ENCODE data around the gene APBB3. TPM values are rescaled to one million over a fixed set of nuclear protein-coding genes. Genes with fewer than 3 reads are reported as not detected.
"Not testable (repeated sequence)": the region's sequence is repeated elsewhere in the genome, so short reads cannot be mapped to it uniquely, and the experiment has no call there.

APBB3 gene
- total RNA-seq, 2 donors from 2014 or later: 33.8 to 38.2 TPM

GRCh38 chr5:140594169-140594568, 29.8 kb upstream of the APBB3 start:
- H3K27ac Mint-ChIP-seq: no peak overlapping the region
- H3K4me1 Mint-ChIP-seq (ENCODE audit: low read depth): peaks cover 13% of the 10 kb centered on the region
- DNase-seq (no peak), ATAC-seq (replicated peaks in 1 of 2) (no peak)
- H3K4me3 Mint-ChIP-seq: no peak overlapping the region
- H3K27me3 Mint-ChIP-seq (ENCODE audit: low read depth): no peaks in the 10 kb centered on the region
- H3K36me3 Mint-ChIP-seq (ENCODE audit: insufficient read depth in 2 of 2): no peaks in the 10 kb centered on the region
- no peaks in the 10 kb centered on the region for H3K9me3 Mint-ChIP-seq

- H3K4me3 Mint-ChIP-seq; H3K27me3 Mint-ChIP-seq (ENCODE audit: low read depth); DNase-seq; H3K27ac Mint-ChIP-seq; ATAC-seq (replicated peaks in 1 of 2); H3K36me3 Mint-ChIP-seq (ENCODE audit: insufficient read depth in 2 of 2); H3K9me3 Mint-ChIP-seq: not testable (repeated sequence)
- H3K4me1 Mint-ChIP-seq (ENCODE audit: low read depth): peaks cover 13% of the 10 kb centered on the region
Observed at GRCh38 chr5:140593070-140593469, 28.7 kb upstream of the APBB3 start.

- Mint-ChIP-seq H3K4me1 (ENCODE audit: low read depth) (peaks cover 13% of the 10 kb centered on the region), H3K9me3 (no peaks in the 10 kb centered on the region), H3K27me3 (ENCODE audit: low read depth) (no peaks in the 10 kb centered on the region), H3K36me3 (ENCODE audit: insufficient read depth in 2 of 2) (no peaks in the 10 kb centered on the region), H3K27ac (no peak overlapping the region), H3K4me3 (no peak overlapping the region)
- ATAC-seq (replicated peaks in 1 of 2) (no peak), DNase-seq (no peak)
Observed at GRCh38 chr5:140591747-140592372, 27.5 kb upstream of the APBB3 start.

GRCh38 chr5:140590861-140591260, 26.5 kb upstream of the APBB3 start:
- Mint-ChIP-seq H3K9me3 (no peaks in the 10 kb centered on the region), H3K27me3 (ENCODE audit: low read depth) (no peaks in the 10 kb centered on the region), H3K27ac (no peak overlapping the region), H3K4me1 (ENCODE audit: low read depth) (peaks cover 11% of the 10 kb centered on the region), H3K36me3 (ENCODE audit: insufficient read depth in 2 of 2) (no peaks in the 10 kb centered on the region), H3K4me3 (no peak overlapping the region)
- DNase-seq: no peak
- no peak for ATAC-seq (replicated peaks in 1 of 2)

- no peaks in the 10 kb centered on the region for H3K27me3 Mint-ChIP-seq (ENCODE audit: low read depth)
Observed at GRCh38 chr5:140588311-140589070, 24.1 kb upstream of the APBB3 start.

GRCh38 chr5:140587495-140587894, 23.1 kb upstream of the APBB3 start:
- DNase-seq (no peak), ATAC-seq (replicated peaks in 1 of 2) (no peak)
- Mint-ChIP-seq H3K4me3 (no peak overlapping the region), H3K36me3 (ENCODE audit: insufficient read depth in 2 of 2) (no peaks in the 10 kb centered on the region), H3K4me1 (ENCODE audit: low read depth) (no peaks in the 10 kb centered on the region), H3K27ac (no peak overlapping the region), H3K27me3 (ENCODE audit: low read depth) (no peaks in the 10 kb centered on the region), H3K9me3 (peaks cover 2% of the 10 kb centered on the region in 2 donors)

More at GRCh38 chr5:140588311-140589070, 24.1 kb upstream of the APBB3 start:
- DNase-seq: no peak
- Mint-ChIP-seq H3K4me3 (no peak overlapping the region), H3K9me3 (peaks cover 0 to 2% of the 10 kb centered on the region in 2 donors), H3K4me1 (ENCODE audit: low read depth) (no peaks in the 10 kb centered on the region), H3K36me3 (ENCODE audit: insufficient read depth in 2 of 2) (no peaks in the 10 kb centered on the region), H3K27ac (no peak overlapping the region)
- ATAC-seq (replicated peaks in 1 of 2): no peak

- DNase-seq; ATAC-seq (replicated peaks in 1 of 2); H3K36me3 Mint-ChIP-seq (ENCODE audit: insufficient read depth in 2 of 2); H3K9me3 Mint-ChIP-seq; H3K4me3 Mint-ChIP-seq; H3K4me1 Mint-ChIP-seq (ENCODE audit: low read depth); H3K27ac Mint-ChIP-seq; H3K27me3 Mint-ChIP-seq (ENCODE audit: low read depth): not testable (repeated sequence)
Observed at GRCh38 chr5:140579188-140579747, 14.9 kb upstream of the APBB3 start.

- Mint-ChIP-seq H3K4me1 (ENCODE audit: low read depth) (no peaks in the 10 kb centered on the region), H3K9me3 (no peaks in the 10 kb centered on the region), H3K27ac (no peak overlapping the region), H3K36me3 (ENCODE audit: insufficient read depth in 2 of 2) (no peaks in the 10 kb centered on the region), H3K4me3 (no peak overlapping the region), H3K27me3 (ENCODE audit: low read depth) (peaks cover 6% of the 10 kb centered on the region)
- no peak for DNase-seq
- no peak for ATAC-seq (replicated peaks in 1 of 2)
Observed at GRCh38 chr5:140576776-140577201, 12.4 kb upstream of the APBB3 start.

- peaks cover 0 to 1% of the 10 kb centered on the region in 2 donors for H3K36me3 Mint-ChIP-seq (ENCODE audit: insufficient read depth in 2 of 2)
- no peaks in the 10 kb centered on the region for H3K9me3 Mint-ChIP-seq
- no peak for ATAC-seq (replicated peaks in 1 of 2)
- H3K4me1 Mint-ChIP-seq (ENCODE audit: low read depth): peaks cover under 1% of the 10 kb centered on the region
- H3K27me3 Mint-ChIP-seq (ENCODE audit: low read depth): no peaks in the 10 kb centered on the region
- no peak for DNase-seq
- H3K4me3 Mint-ChIP-seq: no peak overlapping the region
- H3K27ac Mint-ChIP-seq: no peak overlapping the region
Observed at GRCh38 chr5:140575309-140575708, 10.9 kb upstream of the APBB3 start.

- DNase-seq (no peak), ATAC-seq (replicated peaks in 1 of 2) (no peak)
- Mint-ChIP-seq H3K36me3 (ENCODE audit: insufficient read depth in 2 of 2) (peaks cover 0 to 2% of the 10 kb centered on the region in 2 donors), H3K9me3 (no peaks in the 10 kb centered on the region), H3K4me3 (no peak overlapping the region), H3K27me3 (ENCODE audit: low read depth) (no peaks in the 10 kb centered on the region), H3K27ac (no peak overlapping the region), H3K4me1 (ENCODE audit: low read depth) (peaks cover 9% of the 10 kb centered on the region)
Observed at GRCh38 chr5:140574165-140574564, 9.8 kb upstream of the APBB3 start.

GRCh38 chr5:140573683-140574082, 9.3 kb upstream of the APBB3 start:
- Mint-ChIP-seq H3K9me3 (no peaks in the 10 kb centered on the region), H3K4me1 (ENCODE audit: low read depth) (peaks cover 14% of the 10 kb centered on the region), H3K4me3 (no peak overlapping the region), H3K27ac (no peak overlapping the region), H3K36me3 (ENCODE audit: insufficient read depth in 2 of 2) (peaks cover 0 to 2% of the 10 kb centered on the region in 2 donors), H3K27me3 (ENCODE audit: low read depth) (no peaks in the 10 kb centered on the region)
- no peak for ATAC-seq (replicated peaks in 1 of 2)
- DNase-seq: no peak

GRCh38 chr5:140571105-140571504, 6.7 kb upstream of the APBB3 start:
- no peak overlapping the region for H3K4me3 Mint-ChIP-seq
- H3K27ac Mint-ChIP-seq: no peak overlapping the region
- DNase-seq (no peak), ATAC-seq (replicated peaks in 1 of 2) (no peak)
- H3K9me3 Mint-ChIP-seq: no peaks in the 10 kb centered on the region
- peaks cover 38% of the 10 kb centered on the region for H3K4me1 Mint-ChIP-seq (ENCODE audit: low read depth)
- H3K36me3 Mint-ChIP-seq (ENCODE audit: insufficient read depth in 2 of 2): peaks cover 2 to 14% of the 10 kb centered on the region in 2 donors
- H3K27me3 Mint-ChIP-seq (ENCODE audit: low read depth): no peaks in the 10 kb centered on the region

GRCh38 chr5:140570488-140570887, 6.1 kb upstream of the APBB3 start:
- DNase-seq (no peak), ATAC-seq (replicated peaks in 1 of 2) (no peak)
- no peaks in the 10 kb centered on the region for H3K27me3 Mint-ChIP-seq (ENCODE audit: low read depth)
- peaks cover 44% of the 10 kb centered on the region for H3K4me1 Mint-ChIP-seq (ENCODE audit: low read depth)
- H3K4me3 Mint-ChIP-seq: no peak overlapping the region
- peak overlapping the region; percentile 90 for H3K27ac Mint-ChIP-seq
- peaks cover 2 to 17% of the 10 kb centered on the region in 2 donors for H3K36me3 Mint-ChIP-seq (ENCODE audit: insufficient read depth in 2 of 2)
- no peaks in the 10 kb centered on the region for H3K9me3 Mint-ChIP-seq

All from activated T-cell treated with anti-CD3 and anti-CD28 coated beads, Interleukin-2, amount 50 U/mL, for 72 hours (primary cell).